Measurements from ENCODE around the gene PCNX3. TPM values are rescaled to one million over a fixed set of nuclear protein-coding genes. Genes with fewer than 3 reads are reported as not detected.

PCNX3 gene
- total and polyA plus RNA-seq, 2 experiments from 2014 or later: 22.0 to 42.7 TPM

DNA sequence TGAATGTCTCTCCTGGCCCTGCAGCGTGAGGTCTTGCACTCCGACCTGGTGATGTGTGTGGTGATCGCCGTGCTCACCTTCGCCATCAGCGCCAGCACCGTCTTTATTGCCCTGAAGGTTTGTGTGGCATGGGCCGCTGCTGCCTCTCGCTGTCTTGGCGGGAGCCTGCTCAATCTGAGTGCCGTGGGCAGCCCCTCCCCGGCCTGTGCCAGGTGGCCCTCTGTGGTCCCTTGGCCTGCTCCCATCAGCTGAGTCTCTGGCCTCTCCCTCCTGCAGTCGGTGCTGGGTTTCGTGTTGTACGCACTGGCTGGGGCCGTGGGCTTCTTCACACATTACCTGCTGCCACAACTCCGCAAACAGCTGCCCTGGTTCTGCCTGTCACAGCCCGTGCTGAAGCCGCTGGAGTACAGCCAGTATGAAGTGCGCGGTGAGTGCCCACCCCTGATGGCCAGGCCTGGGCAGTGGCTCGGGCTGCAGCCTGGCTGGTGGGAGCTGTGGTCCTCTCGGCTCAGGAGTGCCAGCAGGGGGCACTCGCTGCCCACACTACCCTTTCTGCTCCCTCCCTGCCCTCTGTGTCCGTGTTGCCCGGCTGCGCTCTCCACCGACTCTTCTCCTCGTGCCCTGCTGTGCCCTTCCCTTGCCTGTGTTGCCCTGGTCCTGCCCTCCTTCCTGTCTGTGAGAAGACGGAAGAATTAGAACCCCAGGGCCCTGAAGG is 10.2 kb downstream of the PCNX3 start:
- peak; percentile 50 for TF ChIP-seq CTCF (IDR thresholded peaks at IDR 0.05; ENCODE audit: low read depth, low read length)
- no peak overlapping the region for H3K27ac ChIP-seq
- DNase-seq (ENCODE audit: low read depth in 1 of 2, low spot score in 1 of 2): peak; percentile 50 to 64

DNA sequence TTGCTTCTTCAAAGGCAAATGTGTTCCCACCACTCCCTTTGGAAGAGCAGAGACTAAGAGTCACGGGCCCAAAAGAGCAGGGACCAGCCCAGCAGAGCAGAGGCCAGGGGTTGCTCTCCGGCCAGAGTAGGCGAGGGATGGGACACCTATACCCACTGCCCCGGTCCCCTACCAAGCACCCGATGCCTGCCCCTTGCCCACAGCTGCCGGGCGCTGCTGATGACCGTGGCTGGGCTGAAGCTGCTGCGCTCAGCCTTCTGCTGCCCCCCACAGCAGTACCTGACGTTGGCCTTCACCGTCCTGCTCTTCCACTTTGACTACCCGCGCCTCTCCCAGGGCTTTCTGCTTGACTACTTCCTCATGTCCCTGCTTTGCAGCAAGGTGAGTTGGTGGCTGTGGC is 11.6 kb downstream of the PCNX3 start:
- no peak for TF ChIP-seq CTCF (IDR thresholded peaks at IDR 0.05; ENCODE audit: low read depth, low read length)
- no peak overlapping the region for H3K27ac ChIP-seq
- no peaks in the 10 kb centered on the region for H3K4me1 ChIP-seq (ENCODE audit: low read depth)
- peaks cover 44% of the 10 kb centered on the region for H3K36me3 ChIP-seq
- H3K4me3 ChIP-seq: no peak overlapping the region
- no peak for DNase-seq (ENCODE audit: low read depth in 1 of 2, low spot score in 1 of 2)
- H3K27me3 ChIP-seq: no peaks in the 10 kb centered on the region
- H3K9me3 ChIP-seq (ENCODE audit: low read depth): no peaks in the 10 kb centered on the region

More for the DNA sequence above, 10.2 kb downstream of the PCNX3 start:
- H3K4me3 ChIP-seq: no peak overlapping the region
- no peaks in the 10 kb centered on the region for H3K27me3 ChIP-seq
- no peaks in the 10 kb centered on the region for H3K4me1 ChIP-seq (ENCODE audit: low read depth)
- H3K9me3 ChIP-seq (ENCODE audit: low read depth): no peaks in the 10 kb centered on the region
- peaks cover 44% of the 10 kb centered on the region for H3K36me3 ChIP-seq

DNA sequence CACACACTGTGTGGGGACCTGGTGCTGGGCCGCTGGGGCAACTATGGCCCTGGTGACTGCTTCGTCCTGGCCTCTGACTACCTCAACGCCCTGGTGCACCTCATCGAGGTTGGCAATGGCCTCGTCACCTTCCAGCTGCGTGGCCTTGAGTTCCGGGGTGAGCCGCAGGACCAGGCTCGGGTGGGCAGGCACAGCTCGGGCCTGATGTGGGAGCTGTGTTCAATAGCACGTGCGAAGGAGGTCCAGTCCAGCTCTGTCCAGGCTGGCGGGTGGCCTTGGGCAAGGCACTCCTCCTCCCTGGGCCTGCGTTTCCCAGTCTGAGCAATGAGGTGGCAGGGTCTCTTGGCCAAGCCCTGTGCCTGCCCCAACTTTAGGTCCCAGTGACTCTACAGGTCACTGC is 14.0 kb downstream of the PCNX3 start:
- Histone ChIP-seq H3K27ac (no peak overlapping the region), H3K27me3 (no peaks in the 10 kb centered on the region), H3K4me1 (ENCODE audit: low read depth) (no peaks in the 10 kb centered on the region), H3K4me3 (no peak overlapping the region), H3K9me3 (ENCODE audit: low read depth) (no peaks in the 10 kb centered on the region), H3K36me3 (peaks cover 33% of the 10 kb centered on the region)
- TF ChIP-seq CTCF (IDR thresholded peaks at IDR 0.05; ENCODE audit: low read depth, low read length): no peak
- DNase-seq (ENCODE audit: low read depth in 1 of 2, low spot score in 1 of 2): no peak

GRCh38 chr11:65630215-65630614 is 14.6 kb downstream of the PCNX3 start:
- Histone ChIP-seq H3K27ac (no peak overlapping the region), H3K4me3 (no peak overlapping the region), H3K27me3 (no peaks in the 10 kb centered on the region), H3K9me3 (ENCODE audit: low read depth) (no peaks in the 10 kb centered on the region), H3K36me3 (peaks cover 31% of the 10 kb centered on the region), H3K4me1 (ENCODE audit: low read depth) (no peaks in the 10 kb centered on the region)
- TF ChIP-seq CTCF (IDR thresholded peaks at IDR 0.05; ENCODE audit: low read depth, low read length): no peak
- no peak for DNase-seq (ENCODE audit: low read depth in 1 of 2, low spot score in 1 of 2)

DNA sequence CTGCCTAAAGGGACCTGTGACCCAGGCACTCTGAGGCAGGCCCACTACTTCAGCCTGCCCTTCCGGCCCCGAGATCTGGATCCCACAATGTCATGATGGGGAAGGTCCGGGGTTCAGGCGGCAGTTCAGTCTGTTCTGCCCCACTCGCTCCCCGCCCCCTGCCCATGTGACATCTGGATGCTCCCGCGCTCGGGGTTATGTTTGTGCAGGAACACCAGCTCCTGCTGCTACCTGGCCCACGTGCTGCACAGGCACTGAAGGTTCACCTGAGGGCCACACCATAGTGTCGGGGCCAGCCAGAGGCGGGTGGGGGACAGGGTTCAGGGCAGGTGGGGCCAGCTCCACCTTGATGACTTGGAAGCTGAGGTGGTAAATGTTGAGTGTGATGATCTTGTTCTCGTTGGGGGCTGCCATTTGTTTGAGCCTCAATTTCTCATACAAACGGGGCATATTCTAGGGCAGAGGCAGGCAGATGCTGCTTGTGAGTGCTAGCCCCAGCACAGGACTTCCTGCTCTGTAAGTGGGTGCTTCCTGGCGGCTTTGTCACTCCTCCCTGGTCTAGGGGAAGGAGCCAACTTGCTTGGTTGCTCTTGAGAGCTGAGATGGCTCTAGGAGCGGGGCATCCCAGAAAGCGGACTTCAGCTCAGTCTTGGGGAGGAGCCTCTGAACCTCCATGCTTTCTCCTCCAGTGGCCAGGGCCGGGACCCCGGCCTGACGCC is 18.0 kb downstream of the PCNX3 start:
- TF ChIP-seq CTCF (IDR thresholded peaks at IDR 0.05; ENCODE audit: low read depth, low read length): no peak
- Histone ChIP-seq H3K9me3 (ENCODE audit: low read depth) (no peaks in the 10 kb centered on the region), H3K4me1 (ENCODE audit: low read depth) (peaks cover 8% of the 10 kb centered on the region), H3K27ac (no peak overlapping the region), H3K36me3 (peaks cover 21% of the 10 kb centered on the region), H3K27me3 (no peaks in the 10 kb centered on the region), H3K4me3 (no peak overlapping the region)
- DNase-seq (ENCODE audit: low read depth in 1 of 2, low spot score in 1 of 2): no peak
